Mucosa of descending colon (tissue), 3 donors: ENCODE data around the gene SFXN3. TPM values are rescaled to one million over a fixed set of nuclear protein-coding genes. Genes with fewer than 3 reads are reported as not detected.
A peak's percentile ranks its signal among the peaks of the same experiment; 100 is the strongest.

Experiments
- ATAC-seq: fragments of 200-7000 bp; cut with Tn5 transposase; one replicate; pipeline ENCODE4 v1.9.1; 2020; ENCODE audit warnings: mild to moderate bottlenecking, moderate library complexity
- DNase-seq, 3 donors: peaks; one replicate each; pipeline ENCODE4 v3.0.0-alpha.2; 2020
- H3K36me3 ChIP-seq: fragments of 200-600 bp; one replicate; pipeline ENCODE4 v1.8.0; 2021; ENCODE audit warnings: low read depth, mild to moderate bottlenecking
- H3K4me1 ChIP-seq: fragments of 200-600 bp; one replicate; pipeline ENCODE4 v1.8.0; 2021; ENCODE audit warnings: low read depth, mild to moderate bottlenecking
- H3K4me3 ChIP-seq: fragments of 200-600 bp; one replicate; pipeline ENCODE4 v1.8.0; 2021; ENCODE audit warnings: mild to moderate bottlenecking
- H3K9me3 ChIP-seq: fragments of 200-600 bp; one replicate; pipeline ENCODE4 v1.8.0; 2021; ENCODE audit warnings: mild to moderate bottlenecking
- intact Hi-C, 2 donors: fragments of 100-400 bp; cut with DNase I in 1 of 2; cut with micrococcal nuclease in 1 of 2; formaldehyde crosslinking; loops; one replicate each; pipeline versions ENCODE4 v1.11.0 to v1.11.1; 2022; cut with DNase I, micrococcal nuclease
- total RNA-seq, 3 donors: library from RNA; stranded (reverse); fragmentation: NEBNext Ultra II Directional in 2 of 3; extraction: Animal tissue kit (Norgen Biotek cat#: 25700) in 2 of 3; gene quantifications; one replicate each; pipeline versions ENCODE4 v1.2.1 to v1.2.4, GENCODE V29; 2021 to 2023
- TF ChIP-seq, protein P1 (sequence below): fragments of 200-600 bp; IDR thresholded peaks from one replicate; pipeline ENCODE4 v1.8.0; 2022; ENCODE audit warnings: antibody characterized with exemption, mild to moderate bottlenecking
- donor health status: DM: no; HTN: no; CAD: no; lungs with moderate emphysema.
- donor health status: DM: no; HTN: no; CAD: no.
- donor health status: DM: no; HTN: yes; CAD: no.

The SFXN3 gene
- total RNA-seq, 3 donors from 2014 or later = 8.7 to 28.7 (median 28.0) TPM

GRCh38 chr10:101007099-101007711 lies 23.8 kb upstream of the SFXN3 start:
- ATAC-seq = peak; percentile 10

GRCh38 chr10:101007915-101008822 lies 22.9 kb upstream of the SFXN3 start:
- ATAC-seq = no peak
- H3K36me3 ChIP-seq = peaks cover 4% of the 10 kb centered on the region
- no peak for DNase-seq
- no peak overlapping the region for H3K4me3 ChIP-seq
- TF ChIP-seq, protein P1, sequence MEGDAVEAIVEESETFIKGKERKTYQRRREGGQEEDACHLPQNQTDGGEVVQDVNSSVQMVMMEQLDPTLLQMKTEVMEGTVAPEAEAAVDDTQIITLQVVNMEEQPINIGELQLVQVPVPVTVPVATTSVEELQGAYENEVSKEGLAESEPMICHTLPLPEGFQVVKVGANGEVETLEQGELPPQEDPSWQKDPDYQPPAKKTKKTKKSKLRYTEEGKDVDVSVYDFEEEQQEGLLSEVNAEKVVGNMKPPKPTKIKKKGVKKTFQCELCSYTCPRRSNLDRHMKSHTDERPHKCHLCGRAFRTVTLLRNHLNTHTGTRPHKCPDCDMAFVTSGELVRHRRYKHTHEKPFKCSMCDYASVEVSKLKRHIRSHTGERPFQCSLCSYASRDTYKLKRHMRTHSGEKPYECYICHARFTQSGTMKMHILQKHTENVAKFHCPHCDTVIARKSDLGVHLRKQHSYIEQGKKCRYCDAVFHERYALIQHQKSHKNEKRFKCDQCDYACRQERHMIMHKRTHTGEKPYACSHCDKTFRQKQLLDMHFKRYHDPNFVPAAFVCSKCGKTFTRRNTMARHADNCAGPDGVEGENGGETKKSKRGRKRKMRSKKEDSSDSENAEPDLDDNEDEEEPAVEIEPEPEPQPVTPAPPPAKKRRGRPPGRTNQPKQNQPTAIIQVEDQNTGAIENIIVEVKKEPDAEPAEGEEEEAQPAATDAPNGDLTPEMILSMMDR = no peak
- H3K9me3 ChIP-seq = no peaks in the 10 kb centered on the region
- intact Hi-C loops = no loop called here
- H3K4me1 ChIP-seq = peaks cover 4% of the 10 kb centered on the region

More at GRCh38 chr10:101007099-101007711, 23.8 kb upstream of the SFXN3 start:
- intact Hi-C loops = no loop called here
- no peak for DNase-seq
- TF ChIP-seq, protein P1 = no peak
- H3K36me3 ChIP-seq = peaks cover 4% of the 10 kb centered on the region
- no peaks in the 10 kb centered on the region for H3K4me1 ChIP-seq
- no peak overlapping the region for H3K4me3 ChIP-seq
- no peaks in the 10 kb centered on the region for H3K9me3 ChIP-seq

DNA sequence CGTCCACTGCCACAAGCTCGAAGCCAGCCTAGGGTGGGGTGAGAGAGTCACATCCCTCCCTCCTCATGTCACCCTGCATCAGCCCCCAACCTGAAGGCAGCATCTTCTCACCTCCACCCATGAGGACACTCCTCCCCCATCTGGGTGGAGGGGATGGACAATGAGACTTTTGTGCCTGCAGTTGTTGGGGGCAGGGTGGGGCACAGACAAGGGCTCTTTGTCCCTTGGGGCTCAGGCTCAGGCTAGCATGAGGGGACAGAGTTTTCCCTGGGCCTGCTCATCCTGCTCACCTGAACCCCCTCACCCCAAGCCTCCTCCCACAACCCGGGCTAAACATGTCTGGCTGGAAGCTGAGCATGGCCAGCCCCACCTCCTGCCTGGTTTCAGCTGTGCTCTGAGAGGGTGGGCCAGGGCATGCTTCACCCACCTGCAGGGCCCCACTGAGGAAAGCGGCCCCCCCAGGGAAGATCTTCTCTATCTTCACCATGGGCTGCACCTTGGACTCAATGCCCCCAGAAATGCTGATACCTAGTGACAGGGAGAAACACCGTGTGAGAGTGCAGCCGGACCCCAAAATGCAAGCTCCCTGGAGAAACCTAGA lies 22.1 kb upstream of the SFXN3 start:
- Histone ChIP-seq H3K36me3 (peaks cover 4% of the 10 kb centered on the region), H3K9me3 (no peaks in the 10 kb centered on the region), H3K4me3 (no peak overlapping the region), H3K4me1 (peaks cover 8% of the 10 kb centered on the region)
- ATAC-seq = no peak
- intact Hi-C loops = no loop called here
- TF ChIP-seq, protein P1 = no peak
- DNase-seq = no peak

DNA sequence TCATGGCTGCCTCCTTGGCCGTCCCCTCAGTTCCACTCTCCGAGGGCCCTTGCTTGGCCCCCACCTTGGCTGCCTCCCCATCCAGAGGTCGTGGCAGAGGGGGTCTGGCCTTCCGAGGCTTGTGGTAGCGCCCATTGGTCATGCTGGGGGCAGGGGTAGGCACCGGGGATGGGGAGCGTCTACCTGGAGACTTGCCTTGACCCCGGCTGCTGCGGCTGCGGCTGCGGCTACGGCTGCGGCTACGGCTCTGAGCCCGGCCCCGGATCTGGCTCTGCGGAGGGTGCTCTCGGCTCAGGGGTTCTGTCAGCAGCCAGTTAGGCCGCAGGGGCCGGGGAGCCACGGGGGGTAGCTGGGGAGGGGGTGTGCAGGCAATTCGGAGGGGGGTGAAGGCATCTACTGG lies 20.7 kb upstream of the SFXN3 start:
- no peak for ATAC-seq
- no peaks in the 10 kb centered on the region for H3K9me3 ChIP-seq
- peaks cover 3% of the 10 kb centered on the region for H3K36me3 ChIP-seq
- no peak overlapping the region for H3K4me3 ChIP-seq
- intact Hi-C loops = no loop called here
- TF ChIP-seq, protein P1 = no peak
- no peak for DNase-seq
- peaks cover 8% of the 10 kb centered on the region for H3K4me1 ChIP-seq

- intact Hi-C loops = no loop called here
- H3K4me1 ChIP-seq = peaks cover 8% of the 10 kb centered on the region
- DNase-seq (no peak), ATAC-seq (no peak)
- H3K4me3 ChIP-seq = no peak overlapping the region
- H3K9me3 ChIP-seq = no peaks in the 10 kb centered on the region
- no peaks in the 10 kb centered on the region for H3K36me3 ChIP-seq
- TF ChIP-seq, protein P1 = no peak
These were observed 19.3 kb upstream of the SFXN3 start for GRCh38 chr10:101011517-101012423.
